Stimulated activated CD4-positive, alpha-beta T cell treated with anti-CD3 and anti-CD28 coated beads, Interleukin-1b, Interleukin-23, amount 100 ng/mL, for 1 hour (primary cell): ENCODE measurements around the gene ARHGAP20.
"Not testable (repeated sequence)": the region's sequence is repeated elsewhere in the genome, so short reads cannot be mapped to it uniquely, and the experiment has no call there.

ENCODE experiments used
- DNase-seq, 2 donors: peaks; one replicate each; pipeline ENCODE4 v3.0.0-alpha.2; 2020; ENCODE audit warnings: low read depth in 2 of 2

The ARHGAP20 gene

GRCh38 chr11:110715541-110715940 is 3.3 kb upstream of the ARHGAP20 start:
- no peak for DNase-seq

DNA sequence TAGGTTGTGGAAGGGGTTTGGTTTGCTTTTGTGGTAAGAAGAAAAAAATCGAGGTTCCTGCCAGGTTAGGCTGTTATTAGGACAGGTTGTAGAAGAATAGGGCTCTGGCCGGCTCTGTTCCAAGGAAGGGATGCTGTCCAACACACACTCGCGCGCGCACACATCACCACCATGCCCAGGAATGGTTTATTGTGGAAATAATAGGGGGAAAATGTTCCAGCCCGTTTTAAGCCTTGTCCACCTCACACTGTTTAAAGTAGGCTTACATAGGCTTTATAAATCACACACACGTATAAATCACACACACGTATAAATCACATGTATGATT is 1.2 kb upstream of the ARHGAP20 start:
- no peak for DNase-seq

- no peak for DNase-seq
These were observed 617 bp upstream of the ARHGAP20 start for GRCh38 chr11:110712659-110713448.

DNA sequence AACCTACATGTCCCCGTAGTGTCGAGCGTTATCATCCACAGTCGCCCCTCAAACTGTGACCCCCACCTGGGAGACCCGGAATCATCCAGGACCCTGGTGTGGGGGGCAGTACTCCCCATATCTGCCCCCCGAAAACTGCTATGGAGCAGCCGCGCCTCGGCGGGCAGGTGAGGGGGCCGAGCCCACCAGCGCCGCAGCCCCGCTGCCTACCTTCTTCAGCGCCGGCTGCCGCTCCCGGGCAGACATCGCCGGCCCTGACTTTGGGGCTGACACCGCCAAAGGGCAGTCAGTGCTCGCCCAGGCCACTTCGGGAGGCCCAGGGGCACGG is 825 bp downstream of the ARHGAP20 start:
- no peak for DNase-seq

DNA sequence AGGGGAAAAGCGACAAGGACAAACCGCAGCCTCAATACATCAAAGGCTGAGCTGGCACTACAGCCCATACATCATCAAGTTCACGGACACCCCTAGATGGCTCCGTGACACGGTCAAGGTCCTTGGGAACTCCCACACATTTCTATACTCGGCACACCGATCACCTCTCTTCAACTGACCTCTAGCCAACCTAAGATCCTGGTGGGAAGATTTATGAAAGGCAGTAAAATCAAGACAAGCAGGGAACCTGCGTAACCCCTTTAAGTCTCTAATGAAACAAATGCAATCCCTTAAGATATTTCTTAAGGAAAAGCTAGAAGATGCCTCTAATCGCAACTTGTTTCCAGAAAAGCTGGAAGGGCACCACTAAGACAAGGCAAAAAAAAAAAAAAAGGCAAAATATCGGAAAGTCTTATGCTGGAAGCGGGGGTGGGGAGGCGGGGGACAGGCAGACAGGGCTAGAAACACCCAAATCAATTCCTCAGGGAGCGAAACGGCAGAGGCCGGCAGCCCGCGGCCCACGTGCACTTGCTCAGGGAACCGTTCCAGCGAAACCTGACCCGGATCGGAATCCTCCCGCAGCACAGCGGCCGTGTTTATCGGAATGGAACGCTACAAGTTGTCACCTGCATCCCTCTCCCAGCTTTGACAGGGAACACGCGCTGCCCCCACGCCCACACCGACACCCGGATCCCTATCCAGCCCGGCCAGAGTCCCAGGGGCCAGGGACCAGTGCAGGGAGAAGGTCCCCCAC is 1.4 kb downstream of the ARHGAP20 start:
- DNase-seq: no peak

DNA sequence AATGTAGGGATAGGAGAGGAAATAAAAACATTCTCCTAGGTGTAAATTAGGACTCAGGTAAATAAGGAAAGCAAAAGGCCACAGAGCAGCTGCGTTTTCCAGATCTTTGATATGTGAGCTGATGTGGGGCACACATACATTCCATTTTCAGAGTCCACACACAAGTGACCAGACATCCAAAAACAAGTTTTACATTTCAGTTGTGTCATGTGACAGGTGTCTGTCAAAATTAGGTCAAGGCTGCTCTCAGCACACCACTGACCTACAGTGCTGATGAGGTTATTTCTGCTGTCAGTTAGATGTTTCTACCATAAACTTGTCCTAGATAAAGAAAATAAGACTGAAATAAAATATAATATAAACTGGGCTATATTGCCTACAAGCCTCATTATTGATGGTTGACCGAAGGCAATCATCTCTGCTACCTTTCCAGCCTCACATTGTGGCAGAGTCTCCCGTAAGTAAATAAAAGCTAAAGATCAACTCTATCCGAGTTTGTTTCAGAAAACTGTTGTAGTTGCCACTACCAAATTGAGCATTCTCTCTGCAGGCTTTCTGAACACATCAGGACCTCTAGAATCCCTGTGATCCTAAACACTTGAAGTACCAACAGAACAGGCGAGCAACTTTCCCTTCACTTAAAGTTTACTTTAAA is 7.9 kb downstream of the ARHGAP20 start:
- DNase-seq: no peak

DNA sequence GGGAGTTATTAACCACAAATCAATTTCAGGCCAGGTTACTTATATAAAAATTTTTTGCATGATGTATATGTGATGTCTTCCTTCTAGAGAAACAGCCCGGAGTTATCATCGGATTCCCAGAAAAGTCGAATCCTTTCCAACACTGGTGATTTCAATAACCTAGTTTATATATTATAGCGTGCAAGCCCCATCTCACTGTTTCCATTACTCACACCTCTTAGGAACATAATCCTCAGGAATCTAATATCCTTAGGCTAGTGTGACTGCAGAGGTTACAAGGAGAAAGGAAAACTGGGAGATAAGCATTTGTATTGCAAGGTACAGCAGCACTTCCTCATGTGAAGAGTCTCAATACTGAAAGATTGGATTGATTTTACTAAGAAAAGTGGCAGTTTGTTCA is 20.3 kb downstream of the ARHGAP20 start:
- no peak for DNase-seq

DNA sequence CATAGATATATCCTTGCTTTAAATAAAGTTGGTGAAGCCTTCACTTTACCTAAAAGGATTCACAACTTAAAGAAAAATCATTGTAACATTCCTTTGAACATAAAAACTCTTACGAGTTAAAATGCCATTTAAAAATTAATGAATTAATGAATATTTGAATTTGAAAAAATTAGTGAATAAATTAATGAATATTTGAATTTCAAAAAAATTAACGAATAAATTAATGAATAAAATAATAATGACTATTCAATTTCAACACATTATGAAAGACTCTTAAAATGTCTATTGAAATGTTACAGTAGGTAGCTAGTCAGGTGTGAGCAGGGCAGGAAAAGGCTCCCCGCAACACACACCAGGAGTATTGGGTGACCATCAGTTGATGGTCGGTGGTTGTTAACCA is 22.9 kb downstream of the ARHGAP20 start:
- DNase-seq: no peak

DNA sequence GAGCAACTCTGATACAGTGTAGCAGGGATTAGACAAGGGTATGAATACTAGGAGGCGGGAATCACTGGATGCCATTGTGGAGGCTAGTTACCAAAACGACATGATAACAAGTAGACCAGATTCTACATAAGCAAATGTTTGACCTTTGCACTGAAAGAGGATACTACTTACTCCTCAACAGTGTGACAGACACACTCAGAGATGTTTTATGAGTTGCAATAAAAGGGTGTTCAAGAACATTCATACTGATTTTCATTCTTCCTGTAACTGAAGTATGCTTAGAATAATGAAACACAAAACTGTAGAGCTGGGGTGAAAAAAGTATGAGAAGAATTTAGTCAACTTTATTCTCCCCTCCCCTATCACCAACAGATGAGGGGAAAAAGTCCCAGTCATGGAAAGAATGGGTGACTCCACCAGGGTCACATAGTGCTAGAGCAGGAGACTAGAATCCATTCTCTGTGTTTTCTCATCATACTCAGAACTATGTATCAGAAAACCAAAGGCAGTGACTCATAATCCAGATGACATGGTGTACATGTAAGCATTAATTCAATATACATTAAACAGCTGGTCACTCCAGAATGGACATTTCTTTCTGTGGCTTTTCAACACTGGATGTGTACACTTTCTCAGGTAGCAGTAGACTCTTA is 32.8 kb downstream of the ARHGAP20 start:
- DNase-seq: no peak

DNA sequence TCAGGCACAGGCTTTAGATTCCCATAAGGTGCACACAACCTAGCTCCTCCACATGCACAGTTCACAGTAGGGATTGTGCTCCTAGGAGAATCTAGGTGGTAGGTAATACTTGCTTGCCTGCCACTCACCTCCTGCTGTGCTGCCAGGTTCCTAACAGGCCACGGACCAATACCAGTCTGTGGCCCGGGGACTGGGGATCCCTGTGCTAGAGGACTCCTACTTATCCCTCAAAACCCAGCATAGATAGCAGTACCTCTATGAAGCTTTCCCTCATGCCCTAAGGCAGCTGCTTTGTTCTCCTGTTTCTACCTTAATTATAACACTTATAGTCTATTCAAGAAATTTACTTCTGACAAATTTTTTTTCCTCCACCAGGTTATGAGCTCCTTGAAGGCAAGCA is 36.7 kb downstream of the ARHGAP20 start:
- DNase-seq: no peak

DNA sequence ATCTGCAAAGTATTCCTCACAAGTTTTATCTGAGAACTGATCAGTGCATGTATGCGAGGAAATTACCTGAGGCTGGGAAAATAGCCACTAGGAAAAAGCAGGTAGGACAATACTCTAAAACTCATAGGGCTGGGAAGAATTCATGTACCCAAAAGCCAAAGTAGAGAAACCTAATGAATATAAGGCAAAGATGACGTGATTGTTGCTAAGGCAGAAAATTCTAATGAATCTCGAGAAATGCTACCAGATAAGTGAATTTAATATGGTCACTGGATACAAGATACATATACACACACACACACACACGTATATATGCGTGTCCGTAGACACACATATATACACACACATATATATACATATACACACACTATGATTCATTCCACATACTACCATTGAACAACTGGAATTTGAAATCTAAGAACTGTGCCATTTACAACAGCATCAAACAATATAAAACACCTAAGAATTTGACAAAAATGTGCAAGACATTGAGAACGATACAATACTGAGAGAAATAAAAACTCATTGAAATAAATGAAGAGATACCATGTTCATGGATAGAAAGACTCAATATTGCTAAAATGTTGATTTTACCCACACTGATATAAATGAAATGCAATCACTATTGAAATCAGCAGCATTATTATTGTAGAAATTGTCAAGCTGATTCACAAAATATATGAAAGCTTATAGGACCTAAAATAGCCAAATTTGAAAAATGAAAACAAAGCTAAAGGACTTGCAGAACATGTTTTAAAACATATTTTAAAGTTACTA is 46.4 kb downstream of the ARHGAP20 start:
- DNase-seq: no peak

DNA sequence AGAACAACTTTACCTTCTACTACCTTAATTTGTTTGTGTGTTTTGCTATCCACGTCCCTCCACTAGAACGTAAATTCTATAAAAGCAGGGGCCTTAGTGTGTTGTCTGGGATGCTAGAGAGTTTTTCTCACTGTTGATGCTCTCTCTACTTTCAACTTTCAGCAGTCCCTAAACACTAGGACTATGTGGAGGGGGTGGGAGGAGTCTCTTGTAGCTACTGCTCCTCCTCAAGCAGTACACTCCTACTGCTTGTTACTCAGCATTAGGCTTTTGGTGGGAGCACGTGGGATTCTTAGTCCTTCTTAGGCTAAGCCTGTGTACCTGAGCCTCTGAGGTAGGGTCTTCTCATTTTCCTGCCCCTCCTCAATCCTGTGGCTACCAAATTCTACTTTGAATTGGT is 56.3 kb downstream of the ARHGAP20 start:
- no peak for DNase-seq

GRCh38 chr11:110654456-110654855 is 57.8 kb downstream of the ARHGAP20 start:
- no peak for DNase-seq

GRCh38 chr11:110645253-110645652 is 67.0 kb downstream of the ARHGAP20 start:
- no peak for DNase-seq

DNA sequence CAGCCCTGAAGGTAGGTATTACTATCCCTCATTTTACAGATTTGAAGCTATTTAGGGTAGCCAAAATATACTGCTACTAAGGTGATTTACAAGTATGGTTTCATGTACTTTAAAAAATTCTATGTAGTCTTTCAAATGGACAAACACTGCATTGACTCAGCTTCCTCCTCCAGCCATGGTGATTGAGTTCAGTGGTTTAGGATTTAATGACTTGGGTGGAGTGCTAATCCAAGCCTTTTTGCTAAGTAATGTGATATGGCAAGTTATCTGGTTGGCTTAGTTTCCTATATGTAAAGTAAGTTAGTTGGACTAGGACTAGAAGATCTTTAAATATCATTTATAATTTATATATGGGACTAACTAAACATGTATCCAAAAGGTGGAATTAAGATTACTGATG is 77.9 kb downstream of the ARHGAP20 start:
- DNase-seq: no peak

GRCh38 chr11:110631551-110631950 is 80.7 kb downstream of the ARHGAP20 start:
- DNase-seq: no peak

DNA sequence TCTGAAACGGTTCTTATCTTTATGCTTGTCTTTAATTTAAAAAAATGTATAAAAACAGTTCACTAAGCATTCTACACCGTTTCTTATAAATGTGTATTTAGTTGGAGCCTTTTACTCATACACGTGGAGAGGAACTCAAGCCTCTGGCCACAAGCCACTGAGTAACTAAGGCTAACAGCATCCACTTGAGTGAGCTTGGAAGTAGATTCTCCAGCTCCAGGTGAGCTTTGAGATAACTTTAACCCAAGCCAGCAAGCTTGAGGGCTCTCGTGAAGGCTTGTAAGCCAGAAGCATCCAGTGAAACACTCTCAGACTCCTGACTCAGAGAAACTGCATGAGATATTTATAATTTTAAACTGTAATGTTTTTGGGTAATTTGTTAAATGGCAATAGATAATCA is 82.6 kb downstream of the ARHGAP20 start:
- DNase-seq: no peak

DNA sequence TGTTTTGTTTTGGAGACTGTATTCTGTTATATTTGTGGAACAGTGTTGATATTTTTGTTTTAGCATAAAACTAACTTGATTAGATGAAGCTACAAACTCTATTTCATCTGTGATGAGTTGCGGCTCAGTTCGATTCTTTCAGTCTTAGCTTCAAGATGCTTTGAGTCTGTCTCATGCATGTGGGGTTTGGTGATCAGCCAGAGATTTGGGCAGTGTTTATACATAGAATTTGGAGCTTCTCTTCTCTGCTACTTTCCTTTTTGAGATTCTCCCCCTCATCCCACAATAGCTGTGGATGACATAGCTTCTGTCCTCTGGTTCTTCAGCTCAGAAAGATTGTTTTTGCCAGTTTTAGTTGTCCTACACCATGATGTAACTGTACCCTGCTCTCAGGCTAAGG is 90.4 kb downstream of the ARHGAP20 start:
- no peak for DNase-seq

GRCh38 chr11:110619366-110619765 is 92.9 kb downstream of the ARHGAP20 start:
- not testable (repeated sequence) for DNase-seq

DNA sequence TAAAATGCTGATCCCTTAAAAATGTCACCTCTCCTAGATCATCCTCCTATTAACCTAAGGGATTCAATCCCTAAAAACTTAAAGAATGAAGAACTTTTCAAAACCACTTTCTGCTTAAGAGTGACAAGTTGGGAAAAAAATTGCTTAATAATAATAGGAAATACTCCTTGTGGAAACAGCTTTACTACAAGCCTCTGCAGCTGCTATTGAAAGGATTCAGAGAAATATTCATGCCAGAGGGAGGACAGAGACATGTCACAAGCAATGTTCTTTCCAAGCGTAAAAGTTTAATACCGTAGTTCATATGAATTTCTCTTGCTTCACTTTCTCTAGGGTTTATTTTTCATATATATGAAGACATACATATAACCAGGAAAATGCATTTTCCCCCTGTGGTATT is 98.2 kb downstream of the ARHGAP20 start:
- DNase-seq: no peak

DNA sequence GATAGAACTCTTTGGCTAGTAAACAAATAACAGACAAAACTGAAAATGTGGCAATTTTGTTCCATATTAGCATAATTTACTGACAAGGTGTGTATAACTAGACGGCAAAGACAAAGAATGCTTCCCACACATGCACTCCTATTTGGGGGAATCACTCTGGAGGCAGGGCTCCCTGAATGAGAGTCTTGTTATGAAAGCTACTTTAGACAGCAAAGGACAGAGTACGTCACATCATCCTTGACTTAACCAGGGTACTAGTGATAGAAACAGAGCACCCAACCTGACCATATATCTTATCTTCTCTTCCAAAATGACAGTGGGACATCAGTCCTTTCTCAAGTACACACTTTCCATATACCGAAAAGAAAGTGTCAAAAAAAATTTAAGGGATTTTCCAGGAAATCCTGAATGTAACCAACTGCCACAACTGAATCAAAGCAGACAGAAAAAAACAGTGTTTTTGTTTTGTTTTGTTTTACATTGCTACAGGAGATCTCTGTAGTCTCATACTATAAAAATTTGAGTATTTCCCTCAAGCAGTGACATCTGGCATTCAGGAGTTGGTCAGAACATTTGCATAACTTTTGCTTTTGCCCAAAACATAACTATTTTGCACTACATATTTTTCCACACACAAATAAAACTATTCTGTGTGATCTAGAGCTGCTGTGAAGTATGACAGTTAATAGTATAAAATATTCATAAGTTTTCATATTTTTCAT is 98.9 kb downstream of the ARHGAP20 start:
- DNase-seq: no peak
